SKM-1 (cell line): ENCODE results near the gene YTHDF2.
"Not testable (repeated sequence)": the region's sequence is repeated elsewhere in the genome, so short reads cannot be mapped to it uniquely, and the experiment has no call there.

Experiments used
- DNase-seq: peaks from one replicate; lab custom pipeline; 2025; ENCODE audit not compliant: unreplicated experiment; lab: John Stamatoyannopoulos, UW

Gene YTHDF2

DNA sequence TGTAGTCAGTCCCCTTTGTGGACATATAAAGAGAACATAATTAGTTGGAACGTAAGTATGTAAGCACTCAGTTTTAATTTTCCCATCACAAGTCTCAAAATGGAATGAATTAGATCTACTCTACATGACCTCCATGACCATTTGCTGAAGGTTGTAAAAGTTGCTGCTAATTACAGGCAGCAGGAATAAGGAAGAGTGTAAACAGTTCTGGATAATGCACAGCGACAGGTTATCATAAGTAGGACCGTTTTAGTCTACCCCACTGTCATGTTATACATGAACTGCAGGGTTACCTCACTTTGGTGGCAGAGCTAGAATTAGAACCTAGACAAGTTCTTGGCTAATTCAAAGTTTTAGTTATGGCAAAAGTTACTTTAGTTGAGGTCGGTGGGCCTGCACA lies 21.7 kb downstream of the YTHDF2 start:
- no peak for DNase-seq

DNA sequence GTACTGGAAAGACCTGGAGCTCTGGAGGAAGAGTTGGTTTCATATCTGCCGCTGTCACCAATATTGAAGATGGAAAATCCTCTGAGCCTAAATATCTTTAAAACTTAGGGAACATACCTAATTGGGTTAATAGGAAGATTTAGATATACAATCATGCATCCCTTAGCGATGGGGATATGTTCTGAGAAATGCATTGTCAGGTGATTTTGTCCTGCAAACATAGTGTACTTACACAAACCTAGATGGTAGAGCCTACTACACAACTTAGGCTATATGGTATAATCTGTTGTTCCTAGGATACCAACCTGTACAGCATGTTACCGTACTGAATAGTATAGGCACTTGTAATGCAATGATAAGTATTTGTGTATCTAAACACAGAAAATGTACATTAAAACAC lies 22.5 kb downstream of the YTHDF2 start:
- DNase-seq: no peak

DNA sequence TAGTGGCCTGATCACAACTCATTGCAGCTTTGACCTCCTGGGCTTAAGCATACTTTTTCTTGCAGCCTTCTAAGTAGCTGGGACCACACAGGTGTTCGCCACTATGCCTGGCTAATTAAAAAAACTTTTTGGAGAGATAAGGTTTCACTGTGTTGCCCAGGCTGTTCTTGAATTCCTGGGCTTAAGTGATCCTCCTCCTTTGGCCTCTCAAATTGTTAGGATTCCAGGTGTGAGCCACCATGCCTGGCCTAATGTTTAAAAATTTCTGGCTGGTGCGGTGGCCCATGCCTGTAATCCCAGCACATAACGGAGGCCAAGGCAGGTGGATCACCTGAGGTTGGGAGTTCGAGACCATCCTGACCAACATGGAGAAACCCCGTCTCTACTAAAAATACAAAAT lies 24.4 kb downstream of the YTHDF2 start:
- no peak for DNase-seq

DNA sequence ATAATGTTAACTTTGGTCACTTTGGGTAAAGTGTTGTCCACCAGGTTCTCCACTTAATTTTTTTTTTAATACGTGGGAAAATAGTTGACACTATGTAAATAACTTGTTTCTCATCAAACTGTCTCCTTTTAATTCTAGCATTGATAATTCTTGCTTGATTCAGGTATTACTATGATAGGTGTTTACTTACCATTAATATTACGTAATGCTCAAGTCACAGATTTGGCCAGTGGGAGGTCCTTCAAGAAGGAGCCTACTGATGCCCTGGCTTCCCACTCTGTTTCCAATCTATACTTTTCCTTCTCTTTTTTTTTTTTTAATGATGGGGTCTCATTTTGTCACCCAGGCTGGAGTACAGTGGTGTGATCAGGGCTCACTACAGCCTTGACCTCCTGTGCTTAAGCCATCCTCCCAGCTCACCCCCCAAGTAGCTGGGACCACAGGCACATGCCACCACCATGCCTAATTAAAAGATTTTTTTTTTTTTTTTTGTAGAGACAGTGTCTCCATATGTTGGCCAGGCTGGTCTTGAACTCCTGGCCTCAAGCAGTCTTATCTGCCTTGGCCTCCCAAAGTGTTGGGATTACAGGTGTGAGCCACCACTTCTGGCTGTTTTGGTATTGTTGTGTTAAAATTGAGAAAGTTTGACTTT lies 29.9 kb downstream of the YTHDF2 start:
- no peak for DNase-seq

DNA sequence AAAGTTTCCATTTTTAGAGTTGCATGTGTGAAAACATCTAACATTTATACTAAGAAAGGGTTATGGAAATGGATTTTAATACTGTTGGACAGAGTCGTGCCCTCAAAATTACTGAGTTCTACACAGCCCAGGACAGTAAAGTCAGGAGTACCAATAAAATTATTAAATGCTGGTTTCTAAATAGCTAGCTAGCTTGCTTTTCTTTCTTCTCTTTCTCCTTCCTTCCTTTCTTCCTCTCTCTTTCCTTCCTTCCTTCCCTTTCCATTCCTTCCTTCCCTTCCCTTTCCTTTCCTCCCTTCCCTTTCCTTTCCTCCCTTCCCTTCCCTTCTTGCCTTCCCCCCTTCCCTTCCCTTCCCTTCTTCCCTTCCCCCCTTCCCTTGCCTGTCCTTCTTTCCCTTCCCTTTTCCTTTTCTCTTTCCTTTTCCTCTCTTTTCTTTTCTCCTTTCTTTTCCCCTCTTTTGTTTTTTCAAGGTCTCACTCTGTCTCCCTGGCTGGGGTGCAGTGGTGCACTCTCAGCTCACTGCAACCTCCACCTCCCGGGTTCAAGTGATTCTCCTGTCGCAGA lies 33.9 kb downstream of the YTHDF2 start:
- no peak for DNase-seq

DNA sequence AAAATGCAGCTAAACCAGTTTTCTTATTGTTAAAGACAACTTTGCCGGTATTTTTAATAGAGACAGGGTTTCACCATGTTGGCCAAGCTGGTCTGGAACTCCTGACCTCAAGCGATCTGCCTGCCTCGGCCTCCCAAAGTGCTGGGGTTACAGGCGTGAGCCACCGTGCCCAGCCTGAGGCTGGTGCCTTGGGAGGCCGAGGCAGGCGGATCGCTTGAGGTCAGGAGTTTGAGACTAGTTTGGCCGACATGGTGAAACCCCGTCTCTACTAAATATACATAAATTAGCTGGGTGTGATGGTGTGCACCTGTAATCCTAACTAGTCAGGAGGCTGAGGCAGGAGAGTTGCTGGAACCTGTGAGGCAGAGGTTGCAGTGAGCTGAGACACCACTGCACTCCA lies 35.2 kb downstream of the YTHDF2 start:
- not testable (repeated sequence) for DNase-seq

DNA sequence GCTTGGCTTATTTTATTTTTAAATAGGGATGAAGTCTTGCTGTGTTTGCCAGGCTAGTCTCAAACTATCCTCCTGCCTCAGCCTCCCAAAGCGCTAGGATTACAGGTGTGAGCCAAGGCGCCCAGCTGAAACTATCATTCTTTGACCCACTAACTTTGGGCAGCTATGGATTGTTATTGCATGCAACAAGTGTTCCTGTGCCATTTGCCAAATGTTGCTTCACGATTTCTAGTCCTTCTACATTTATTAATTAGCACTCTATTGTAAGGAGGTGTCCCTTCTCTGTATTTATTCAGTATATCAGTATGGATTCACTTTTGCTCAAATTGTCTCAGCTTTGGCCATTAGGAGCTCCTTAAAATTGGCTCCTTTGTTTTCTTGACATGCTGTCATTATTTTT lies 36.4 kb downstream of the YTHDF2 start:
- no peak for DNase-seq

DNA sequence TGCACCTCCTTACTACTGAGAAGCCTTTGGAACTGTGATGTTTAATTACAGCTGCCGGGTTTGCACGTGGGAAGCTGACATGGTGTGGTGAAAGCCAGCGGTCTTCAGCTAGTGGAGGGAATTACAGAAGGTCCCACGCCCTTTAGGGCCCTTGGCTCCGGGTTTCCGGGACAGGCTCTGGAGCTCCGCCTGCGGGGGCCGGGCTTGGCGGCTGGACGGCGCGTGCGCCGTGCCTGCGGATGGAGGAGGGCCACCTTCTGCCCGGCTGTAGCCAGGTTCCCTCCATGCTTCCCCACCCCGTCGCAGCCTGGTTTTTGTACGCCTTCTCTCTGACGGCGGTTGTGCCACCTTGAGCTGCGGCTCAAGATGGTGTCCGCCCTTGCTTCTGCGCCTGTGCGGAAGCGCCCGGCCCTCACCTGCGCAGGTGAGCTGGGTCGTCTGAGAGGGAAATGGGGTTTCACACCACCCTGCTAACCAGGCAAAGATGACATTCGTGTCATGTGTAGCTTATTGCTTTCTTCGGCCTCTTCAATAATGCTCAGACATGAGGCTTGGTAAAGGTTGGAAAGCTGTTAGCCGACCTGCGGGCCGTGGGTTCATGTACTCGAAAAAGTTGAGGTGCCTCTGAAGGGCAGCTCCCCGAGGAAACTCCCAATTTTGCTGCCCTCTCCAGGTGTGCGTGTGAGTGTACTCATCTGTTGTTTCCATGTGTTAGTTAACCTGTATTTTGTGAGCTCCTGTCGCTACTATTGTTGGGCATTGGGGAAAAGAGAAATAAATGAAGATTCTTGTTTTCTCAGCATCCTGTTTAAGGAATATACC lies 38.6 kb downstream of the YTHDF2 start:
- peak; percentile 30 for DNase-seq

DNA sequence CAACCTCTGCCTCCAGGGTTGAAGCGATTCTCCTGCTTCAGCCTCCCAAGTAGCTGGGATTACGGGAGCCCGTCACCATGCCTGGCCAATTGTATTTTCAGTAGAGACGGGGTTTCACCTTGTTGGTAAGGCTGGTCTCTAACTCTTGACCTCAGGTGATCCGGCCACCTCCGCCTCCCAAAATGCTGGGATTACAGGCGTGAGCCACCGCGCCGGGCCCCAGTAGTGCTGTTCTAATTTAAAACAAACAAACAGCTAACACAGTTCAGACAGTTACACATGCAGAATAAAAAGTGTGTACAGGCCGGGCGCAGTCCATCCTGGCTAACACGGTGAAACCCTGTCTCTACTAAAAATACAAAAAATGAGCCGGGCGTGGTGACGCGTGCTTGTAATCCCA lies 39.6 kb downstream of the YTHDF2 start:
- DNase-seq: no peak

DNA sequence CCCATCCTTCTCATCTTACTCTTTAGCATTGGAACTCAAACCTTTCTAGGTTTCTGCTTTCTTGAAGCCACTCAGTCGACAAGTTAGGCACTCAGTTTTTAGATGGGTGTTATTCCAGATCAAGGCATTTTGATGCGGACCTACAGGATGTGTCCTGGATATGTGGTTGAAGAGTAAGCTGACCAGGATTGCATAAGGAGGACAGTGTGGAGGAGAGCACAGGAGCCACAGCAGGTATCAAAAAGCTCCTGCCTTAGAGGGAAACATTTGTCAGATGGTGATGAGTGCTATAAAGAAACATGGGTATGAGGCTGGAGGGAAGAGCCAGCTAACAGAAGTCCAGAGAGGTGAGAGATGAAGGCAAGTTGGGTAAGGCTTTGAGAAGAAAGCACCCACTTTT lies 41.3 kb downstream of the YTHDF2 start:
- DNase-seq: no peak

DNA sequence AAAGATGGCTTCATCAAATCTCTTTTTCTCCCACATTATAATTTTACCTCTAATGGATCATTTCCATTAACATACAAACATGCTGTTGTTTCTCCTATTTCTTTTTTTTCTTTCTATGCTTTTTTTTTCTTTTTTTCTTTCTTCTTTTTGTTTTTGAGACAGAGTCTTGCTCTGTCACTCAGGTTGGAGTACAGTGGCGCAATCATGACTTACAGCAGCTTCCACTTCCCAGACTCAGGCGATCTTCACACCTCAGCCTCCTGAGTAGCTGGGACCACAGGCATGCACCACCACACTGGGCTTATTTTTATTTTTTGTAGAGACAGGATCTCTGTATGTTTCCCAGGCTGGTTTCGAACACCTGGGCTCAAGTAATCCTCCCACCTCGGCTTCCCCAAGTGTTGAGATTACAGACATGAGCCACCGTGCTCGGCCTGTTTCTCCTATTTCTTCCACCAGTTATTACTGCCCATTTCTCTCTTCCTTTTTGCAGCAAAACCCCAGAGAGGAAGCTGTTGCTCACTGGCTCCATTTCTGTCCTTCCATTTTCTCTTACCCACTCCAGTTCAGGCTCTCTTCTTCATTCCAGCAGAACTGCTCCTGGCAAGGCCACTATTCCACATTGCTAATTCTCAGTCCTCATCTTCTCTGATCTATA lies 43.1 kb downstream of the YTHDF2 start:
- peak; percentile 36 for DNase-seq

DNA sequence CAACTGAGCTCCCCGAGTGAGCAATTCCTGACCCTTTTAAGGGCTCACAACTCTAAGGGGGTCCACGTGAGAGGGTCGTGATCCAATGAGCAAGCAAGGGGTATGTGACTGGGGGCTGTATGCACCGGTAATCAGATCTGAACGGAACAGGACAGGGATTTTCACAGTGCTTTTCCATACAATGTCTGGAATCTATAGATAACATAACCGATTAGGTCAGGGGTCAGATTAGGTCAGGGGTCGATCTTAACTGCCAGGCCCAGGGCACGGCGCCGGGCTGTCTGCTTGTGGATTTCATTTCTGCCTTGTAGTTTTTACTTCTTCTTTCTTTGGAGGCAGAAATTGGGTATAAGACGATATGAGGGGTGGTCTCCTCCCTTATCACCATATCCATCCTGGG lies 44.6 kb downstream of the YTHDF2 start:
- DNase-seq: no peak

DNA sequence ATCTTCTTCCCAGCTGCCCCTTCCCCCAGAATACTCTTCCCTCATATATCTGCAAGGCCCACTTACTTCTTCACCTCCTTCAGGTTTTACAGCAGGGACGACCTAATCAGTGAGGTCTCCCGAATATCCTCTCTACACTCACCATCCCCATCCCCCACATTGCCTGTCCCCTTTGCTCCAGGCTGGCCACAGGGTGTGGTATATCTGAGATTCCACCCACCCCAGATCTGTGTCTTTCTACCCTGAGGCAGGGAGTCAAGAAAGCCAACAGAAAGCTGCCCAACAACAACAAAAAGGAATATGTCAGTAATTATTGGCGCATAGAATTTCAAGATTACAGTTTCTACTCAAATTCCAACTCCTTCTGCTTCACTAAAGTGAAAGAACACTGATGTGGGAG lies 45.3 kb downstream of the YTHDF2 start:
- no peak for DNase-seq

DNA sequence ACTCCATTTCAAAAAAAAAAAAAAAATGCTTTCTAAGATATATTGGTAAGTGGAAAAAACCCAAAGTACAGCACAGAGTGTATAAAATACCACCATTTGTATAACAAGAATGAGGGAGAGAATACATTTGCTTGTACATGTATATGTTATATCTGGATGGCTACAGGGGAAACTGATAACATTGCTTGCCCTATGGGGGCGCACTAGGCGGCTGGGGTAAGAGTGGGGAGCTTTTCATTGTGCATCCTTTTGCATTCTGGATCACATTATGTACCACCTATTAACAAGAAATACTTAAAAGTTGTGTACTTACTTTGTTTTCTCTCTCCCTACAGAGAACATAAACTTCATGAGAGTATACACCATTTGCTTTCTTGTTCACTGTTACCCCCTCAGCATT lies 46.6 kb downstream of the YTHDF2 start:
- no peak for DNase-seq

DNA sequence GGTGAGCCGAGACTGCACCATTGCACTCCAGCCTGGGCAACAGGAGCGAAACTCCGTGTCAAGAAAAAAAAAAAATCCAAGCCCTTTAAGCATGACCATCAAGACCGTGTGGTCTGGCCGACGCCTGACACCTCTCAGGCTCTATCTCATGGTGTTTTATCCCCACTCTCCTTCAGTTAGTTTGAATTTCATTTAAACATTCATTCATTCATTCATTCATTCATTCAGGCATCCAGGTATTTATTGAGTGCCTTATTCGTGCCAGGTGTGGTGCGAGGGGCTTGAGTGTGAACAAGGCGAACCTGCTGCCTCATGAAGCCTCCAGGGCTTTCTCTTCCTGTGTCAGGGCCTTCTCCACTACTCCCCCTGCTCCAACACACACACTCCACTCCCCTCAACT lies 52.7 kb downstream of the YTHDF2 start:
- DNase-seq: no peak

DNA sequence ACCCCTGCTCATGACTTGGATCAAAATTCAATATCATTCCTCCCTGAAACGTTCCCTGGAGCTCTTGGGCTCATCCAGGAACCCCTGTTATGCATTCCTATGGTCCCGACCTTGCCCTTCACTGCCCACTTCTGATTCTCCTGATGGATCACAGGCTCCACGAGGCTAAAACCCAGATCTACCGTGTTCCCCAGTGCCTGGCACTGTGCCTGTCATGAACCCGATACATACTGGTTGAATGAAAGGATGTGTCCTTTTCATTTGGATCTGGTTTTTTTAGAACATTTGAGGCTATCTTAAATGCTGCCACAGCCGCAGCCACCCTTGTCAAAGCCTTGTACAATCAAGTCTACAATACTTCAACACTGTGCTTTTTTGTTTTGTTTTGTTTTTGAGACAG lies 53.1 kb downstream of the YTHDF2 start:
- no peak for DNase-seq

DNA sequence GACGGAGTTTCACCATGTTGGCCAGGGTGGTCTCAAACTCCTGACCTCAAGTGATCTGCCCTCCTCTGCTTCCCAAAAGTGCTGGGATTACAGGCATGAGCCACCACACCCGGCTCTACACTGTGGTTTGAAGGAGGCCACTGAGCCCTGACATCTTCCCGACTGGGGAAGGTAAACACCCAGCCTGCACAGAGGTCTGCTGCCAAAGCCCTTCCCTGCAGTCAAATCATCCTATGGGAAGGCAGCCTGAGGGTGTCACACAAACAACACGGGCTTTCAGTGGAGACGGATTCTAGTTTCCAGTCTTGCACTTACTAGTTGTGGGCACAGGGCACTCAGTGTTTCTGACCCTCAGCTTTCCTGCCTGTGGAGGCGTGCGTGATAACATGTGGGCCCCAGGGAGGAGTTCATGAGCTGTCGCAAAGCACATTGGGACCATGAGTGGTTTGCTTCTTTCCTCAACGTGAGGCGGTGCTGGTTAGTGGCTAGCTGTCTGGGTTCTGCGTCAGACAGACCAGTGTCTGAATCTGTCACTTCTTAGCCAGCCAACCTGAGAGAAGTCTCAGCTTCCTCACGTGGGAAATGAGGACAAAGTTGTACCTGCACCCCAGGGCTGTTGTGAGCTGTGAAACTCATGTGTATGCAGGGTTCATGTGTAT lies 53.8 kb downstream of the YTHDF2 start:
- DNase-seq: no peak

DNA sequence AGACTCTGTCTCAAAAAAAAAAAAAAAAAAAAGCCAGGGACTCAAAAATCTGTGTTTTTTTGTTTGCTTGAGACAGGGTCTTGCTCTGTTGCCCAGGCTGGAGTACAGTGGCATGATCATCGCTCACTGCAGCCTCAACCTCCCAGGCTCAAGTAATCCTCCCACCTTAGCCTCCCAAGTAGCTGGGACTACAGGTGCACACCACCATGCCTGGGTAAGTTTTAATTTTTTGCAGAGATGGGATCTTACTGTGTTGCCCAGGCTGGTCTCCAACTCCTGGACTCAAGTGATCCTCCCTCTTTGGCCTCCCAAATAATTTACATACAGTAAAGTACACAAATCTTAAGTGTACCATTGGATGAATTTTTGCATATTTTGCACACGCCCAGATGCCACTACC lies 55.2 kb downstream of the YTHDF2 start:
- not testable (repeated sequence) for DNase-seq

DNA sequence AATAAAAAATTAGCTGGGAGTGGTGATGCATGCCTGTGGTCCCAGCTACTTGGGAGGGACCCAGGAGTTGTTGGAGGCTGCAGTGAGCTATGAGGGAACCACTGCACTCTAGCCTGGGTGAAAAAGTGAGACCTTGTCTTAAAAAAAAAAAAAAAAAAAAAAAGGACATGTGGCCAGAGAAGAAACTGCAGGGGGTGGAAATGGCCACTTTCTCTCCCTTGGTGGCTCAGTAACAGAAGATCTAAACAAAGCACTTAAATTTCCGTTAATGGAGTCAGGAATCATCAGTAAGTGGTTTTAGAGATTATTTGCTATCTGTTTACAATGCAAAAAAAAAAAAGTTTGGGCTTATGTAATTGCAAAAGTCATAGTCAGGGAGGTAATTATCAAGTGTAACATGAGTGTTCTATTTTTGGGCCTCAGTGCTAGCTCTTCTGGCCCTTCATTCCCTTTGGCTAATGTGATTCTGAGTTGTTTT lies 55.9 kb downstream of the YTHDF2 start:
- DNase-seq: no peak

DNA sequence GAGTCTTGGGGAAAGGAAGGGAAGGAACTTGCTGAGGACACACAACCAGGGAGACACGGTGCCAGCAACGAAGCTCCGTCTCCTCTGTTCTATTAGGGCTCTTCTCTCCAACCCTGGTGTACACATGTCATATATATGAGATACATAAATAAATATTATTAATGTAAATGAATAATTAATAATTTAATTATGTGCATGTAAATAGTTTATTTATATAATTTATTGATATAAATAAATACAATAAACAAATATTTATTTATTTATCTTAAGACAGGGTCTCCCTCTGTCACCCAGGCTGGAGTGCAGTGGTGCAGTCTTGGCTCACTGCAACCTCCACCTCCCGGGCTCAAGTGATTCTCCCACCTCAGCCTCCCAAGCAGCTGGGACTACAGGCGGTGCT lies 57.8 kb downstream of the YTHDF2 start:
- DNase-seq: not testable (repeated sequence)
